T-helper 17 cell (primary cell): ENCODE measurements around the gene ATP11A. TPM values are rescaled to one million over a fixed set of nuclear protein-coding genes. Genes with fewer than 3 reads are reported as not detected.
A peak's percentile ranks its signal among the peaks of the same experiment; 100 is the strongest.
"Not testable (repeated sequence)": the region's sequence is repeated elsewhere in the genome, so short reads cannot be mapped to it uniquely, and the experiment has no call there.

Experiments used
- ATAC-seq: fragments of 150-1000 bp; cut with Tn5 transposase; 2 replicates; pipeline ENCODE4 v1.10.0; 2021; ENCODE audit warnings: mild to moderate bottlenecking, moderate library complexity
- DNase-seq, 3 donors: peaks; one replicate each; pipeline versions ENCODE4 v3.0.0 to v3.0.0-alpha.2; 2020 to 2021
- H3K9me3 ChIP-seq: one replicate; pipeline ENCODE4 v1.7.0; 2013; ENCODE audit warnings: low read length, mild to moderate bottlenecking; ENCODE audit not compliant: control insufficient read depth, poor library complexity, severe bottlenecking
- H3K27ac Mint-ChIP-seq: one replicate; pipeline ENCODE4 v1.8.0; 2022; ENCODE audit warnings: mild to moderate bottlenecking, moderate library complexity, mixed read lengths
- H3K27me3 Mint-ChIP-seq: one replicate; pipeline ENCODE4 v1.8.0; 2022; ENCODE audit warnings: mixed read lengths
- H3K36me3 Mint-ChIP-seq: one replicate; pipeline ENCODE4 v1.8.0; 2022; ENCODE audit warnings: low read depth, mixed read lengths
- H3K4me1 Mint-ChIP-seq: one replicate; pipeline ENCODE4 v1.8.0; 2022; ENCODE audit warnings: mild to moderate bottlenecking, mixed read lengths
- H3K4me3 Mint-ChIP-seq: one replicate; pipeline ENCODE4 v1.8.0; 2022; ENCODE audit warnings: mild to moderate bottlenecking, moderate library complexity, mixed read lengths
- total RNA-seq, 4 donors: library from RNA in 2 of 4; stranded (reverse) in 2 of 4; gene quantifications; one replicate each; pipeline ENCODE4 v1.2.3 and lab custom pipeline; 2022 to 2026

ATP11A gene
- total RNA-seq, 2 donors from 2014 or later: 56.8 to 79.5 TPM

GRCh38 chr13:112677421-112677962, 12.3 kb upstream of the ATP11A start:
- not testable (repeated sequence) for DNase-seq, H3K36me3 Mint-ChIP-seq, ATAC-seq, H3K9me3 ChIP-seq, H3K27ac Mint-ChIP-seq, H3K4me3 Mint-ChIP-seq
- H3K27me3 Mint-ChIP-seq: peaks cover 19% of the 10 kb centered on the region
- H3K4me1 Mint-ChIP-seq: peaks cover 18% of the 10 kb centered on the region

- DNase-seq (no peak), ATAC-seq (no peak)
- H3K4me1 Mint-ChIP-seq: peaks cover 5% of the 10 kb centered on the region
- no peaks in the 10 kb centered on the region for H3K9me3 ChIP-seq
- H3K27me3 Mint-ChIP-seq: peaks cover 8% of the 10 kb centered on the region
- no peak overlapping the region for H3K4me3 Mint-ChIP-seq
- H3K27ac Mint-ChIP-seq: no peak overlapping the region
- peaks cover 2% of the 10 kb centered on the region for H3K36me3 Mint-ChIP-seq
These were observed 10.5 kb upstream of the ATP11A start for GRCh38 chr13:112679381-112679780.

GRCh38 chr13:112679932-112680677, 9.7 kb upstream of the ATP11A start:
- Mint-ChIP-seq H3K27me3 (peaks cover 8% of the 10 kb centered on the region), H3K27ac (no peak overlapping the region), H3K36me3 (peaks cover 2% of the 10 kb centered on the region), H3K4me1 (peaks cover 2% of the 10 kb centered on the region), H3K4me3 (no peak overlapping the region)
- H3K9me3 ChIP-seq: no peaks in the 10 kb centered on the region
- no peak for ATAC-seq
- no peak for DNase-seq

GRCh38 chr13:112680741-112681360, 9.0 kb upstream of the ATP11A start:
- Mint-ChIP-seq H3K4me1 (peaks cover 2% of the 10 kb centered on the region), H3K36me3 (peaks cover 2% of the 10 kb centered on the region), H3K27ac (no peak overlapping the region), H3K4me3 (no peak overlapping the region), H3K27me3 (peaks cover 7% of the 10 kb centered on the region)
- ATAC-seq: no peak
- no peaks in the 10 kb centered on the region for H3K9me3 ChIP-seq
- no peak for DNase-seq

GRCh38 chr13:112683581-112683980, 6.3 kb upstream of the ATP11A start:
- ATAC-seq: no peak
- Mint-ChIP-seq H3K27ac (no peak overlapping the region), H3K4me3 (no peak overlapping the region), H3K4me1 (peaks cover 6% of the 10 kb centered on the region), H3K27me3 (no peaks in the 10 kb centered on the region), H3K36me3 (no peaks in the 10 kb centered on the region)
- no peak for DNase-seq
- no peaks in the 10 kb centered on the region for H3K9me3 ChIP-seq

- no peaks in the 10 kb centered on the region for H3K27me3 Mint-ChIP-seq
- no peaks in the 10 kb centered on the region for H3K36me3 Mint-ChIP-seq
- no peak overlapping the region for H3K4me3 Mint-ChIP-seq
- no peak overlapping the region for H3K27ac Mint-ChIP-seq
- no peak for ATAC-seq
- H3K4me1 Mint-ChIP-seq: peaks cover 13% of the 10 kb centered on the region
- no peak for DNase-seq
- H3K9me3 ChIP-seq: no peaks in the 10 kb centered on the region
These were observed 5.6 kb upstream of the ATP11A start for GRCh38 chr13:112684071-112684845.

GRCh38 chr13:112685189-112685805, 4.5 kb upstream of the ATP11A start:
- peaks cover 13% of the 10 kb centered on the region for H3K4me1 Mint-ChIP-seq
- H3K9me3 ChIP-seq, H3K4me3 Mint-ChIP-seq, H3K36me3 Mint-ChIP-seq, DNase-seq, H3K27me3 Mint-ChIP-seq, ATAC-seq, H3K27ac Mint-ChIP-seq: not testable (repeated sequence)

- ATAC-seq (no peak), DNase-seq (no peak)
- H3K9me3 ChIP-seq: no peaks in the 10 kb centered on the region
- H3K27me3 Mint-ChIP-seq: no peaks in the 10 kb centered on the region
- no peak overlapping the region for H3K4me3 Mint-ChIP-seq
- H3K4me1 Mint-ChIP-seq: peaks cover 15% of the 10 kb centered on the region
- H3K27ac Mint-ChIP-seq: no peak overlapping the region
- no peaks in the 10 kb centered on the region for H3K36me3 Mint-ChIP-seq
These were observed 3.9 kb upstream of the ATP11A start for GRCh38 chr13:112685896-112686295.

- no peaks in the 10 kb centered on the region for H3K9me3 ChIP-seq
- Mint-ChIP-seq H3K4me1 (peaks cover 16% of the 10 kb centered on the region), H3K27ac (no peak overlapping the region), H3K4me3 (no peak overlapping the region), H3K27me3 (no peaks in the 10 kb centered on the region), H3K36me3 (no peaks in the 10 kb centered on the region)
- DNase-seq: no peak
- ATAC-seq: no peak
These were observed 3.5 kb upstream of the ATP11A start for GRCh38 chr13:112686364-112686763.

GRCh38 chr13:112686987-112687386, 2.9 kb upstream of the ATP11A start:
- no peak for DNase-seq
- Mint-ChIP-seq H3K4me3 (no peak overlapping the region), H3K4me1 (peaks cover 21% of the 10 kb centered on the region), H3K27ac (no peak overlapping the region), H3K36me3 (no peaks in the 10 kb centered on the region), H3K27me3 (no peaks in the 10 kb centered on the region)
- no peak for ATAC-seq
- no peaks in the 10 kb centered on the region for H3K9me3 ChIP-seq

- ATAC-seq: no peak
- Mint-ChIP-seq H3K27ac (peak overlapping the region; percentile 88), H3K27me3 (no peaks in the 10 kb centered on the region)
These were observed 1.8 kb upstream of the ATP11A start for GRCh38 chr13:112687836-112688559.

GRCh38 chr13:112688560-112689302, 1.1 kb upstream of the ATP11A start:
- H3K9me3 ChIP-seq: no peaks in the 10 kb centered on the region
- DNase-seq: peak in 1 of 3 donors; percentile 12
- H3K36me3 Mint-ChIP-seq: no peaks in the 10 kb centered on the region
- peak; percentile 22 for ATAC-seq
- H3K4me1 Mint-ChIP-seq: peaks cover 35% of the 10 kb centered on the region
- H3K27ac Mint-ChIP-seq: peak overlapping the region; percentile 88
- no peaks in the 10 kb centered on the region for H3K27me3 Mint-ChIP-seq
- H3K4me3 Mint-ChIP-seq: peak overlapping the region; percentile 93

More at GRCh38 chr13:112687836-112688559, 1.8 kb upstream of the ATP11A start:
- no peaks in the 10 kb centered on the region for H3K9me3 ChIP-seq
- Mint-ChIP-seq H3K4me1 (peaks cover 31% of the 10 kb centered on the region), H3K36me3 (no peaks in the 10 kb centered on the region), H3K4me3 (peak overlapping the region; percentile 93)
- DNase-seq: no peak
